CD4-positive, alpha-beta T cell treated with Interleukin-10 for 1 hour (primary cell): Measurements from ENCODE around the gene DACT1.
A peak's percentile ranks its signal among the peaks of the same experiment; 100 is the strongest.
"Not testable (repeated sequence)": the region's sequence is repeated elsewhere in the genome, so short reads cannot be mapped to it uniquely, and the experiment has no call there.

Experiments
- DNase-seq: peaks from one replicate; pipeline ENCODE4 v3.0.0-alpha.2; 2020

DACT1 gene

GRCh38 chr14:58637391-58638230 lies at the start of gene DACT1:
Gene DACT1, plus strand, starts transcription at chr14:58637962. Its CDS starts 241 bp downstream, at chr14:58638203.
- DNase-seq: peak; percentile 38

- DNase-seq: not testable (repeated sequence)
Observed at GRCh38 chr14:58588321-58588720, 49.4 kb upstream of the DACT1 start.

- no peak for DNase-seq
Observed at GRCh38 chr14:58593977-58594376, 43.8 kb upstream of the DACT1 start.

GRCh38 chr14:58597041-58597440 lies 40.7 kb upstream of the DACT1 start:
- DNase-seq: no peak

- DNase-seq: peak; percentile 18
Observed at GRCh38 chr14:58598028-58598803, 39.5 kb upstream of the DACT1 start.

- no peak for DNase-seq
Observed at GRCh38 chr14:58598804-58599525, 38.8 kb upstream of the DACT1 start.

GRCh38 chr14:58599707-58600106 lies 38.1 kb upstream of the DACT1 start:
- DNase-seq: no peak

GRCh38 chr14:58605465-58605864 lies 32.3 kb upstream of the DACT1 start:
- DNase-seq: no peak

- no peak for DNase-seq
Observed at GRCh38 chr14:58607131-58607951, 30.4 kb upstream of the DACT1 start.

GRCh38 chr14:58607952-58608317 lies 29.8 kb upstream of the DACT1 start:
- DNase-seq: no peak

GRCh38 chr14:58617619-58618018 lies 20.1 kb upstream of the DACT1 start:
- no peak for DNase-seq

GRCh38 chr14:58620011-58620410 lies 17.8 kb upstream of the DACT1 start:
- no peak for DNase-seq

GRCh38 chr14:58625438-58625837 lies 12.3 kb upstream of the DACT1 start:
- no peak for DNase-seq

GRCh38 chr14:58626431-58626831 lies 11.3 kb upstream of the DACT1 start:
- no peak for DNase-seq

- no peak for DNase-seq
Observed at GRCh38 chr14:58628406-58628805, 9.4 kb upstream of the DACT1 start.

- DNase-seq: no peak
Observed at GRCh38 chr14:58629281-58629680, 8.5 kb upstream of the DACT1 start.

- no peak for DNase-seq
Observed at GRCh38 chr14:58631732-58632131, 6.0 kb upstream of the DACT1 start.

- DNase-seq: no peak
Observed at GRCh38 chr14:58633831-58634230, 3.9 kb upstream of the DACT1 start.

- DNase-seq: no peak
Observed at GRCh38 chr14:58634406-58635090, 3.2 kb upstream of the DACT1 start.

GRCh38 chr14:58635091-58635830 lies 2.5 kb upstream of the DACT1 start:
- DNase-seq: no peak

- no peak for DNase-seq
Observed at GRCh38 chr14:58636129-58636528, 1.6 kb upstream of the DACT1 start.
